ENCODE data around the gene TDRD9.
"Not testable (repeated sequence)": the region's sequence is repeated elsewhere in the genome, so short reads cannot be mapped to it uniquely, and the experiment has no call there.

Gene TDRD9

DNA sequence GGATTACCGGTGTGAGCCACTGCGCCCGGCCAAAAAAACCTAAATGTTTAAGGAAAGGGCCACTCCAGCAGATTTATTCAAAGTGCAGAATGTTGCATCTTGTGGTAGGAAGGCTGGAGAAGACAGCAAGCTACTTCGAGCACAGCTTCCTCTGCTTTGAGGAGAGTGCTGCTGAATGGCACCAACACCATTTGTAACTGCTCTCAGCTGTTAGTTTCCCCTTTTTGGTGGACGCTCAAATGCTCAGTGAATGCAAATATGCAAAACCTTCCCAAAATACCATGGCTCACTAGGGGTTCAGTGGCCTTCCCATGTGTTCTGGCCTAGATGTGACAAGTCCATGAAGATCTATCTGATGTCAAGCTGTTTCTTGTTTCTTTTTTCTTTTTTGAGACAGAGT is 2.9 kb upstream of the TDRD9 start:
- no peak for DNase-seq (ENCODE audit: low read depth)

- DNase-seq (ENCODE audit: low read depth) = no peak
These were observed 690 bp upstream of the TDRD9 start for GRCh38 chr14:103927566-103927965.

DNA sequence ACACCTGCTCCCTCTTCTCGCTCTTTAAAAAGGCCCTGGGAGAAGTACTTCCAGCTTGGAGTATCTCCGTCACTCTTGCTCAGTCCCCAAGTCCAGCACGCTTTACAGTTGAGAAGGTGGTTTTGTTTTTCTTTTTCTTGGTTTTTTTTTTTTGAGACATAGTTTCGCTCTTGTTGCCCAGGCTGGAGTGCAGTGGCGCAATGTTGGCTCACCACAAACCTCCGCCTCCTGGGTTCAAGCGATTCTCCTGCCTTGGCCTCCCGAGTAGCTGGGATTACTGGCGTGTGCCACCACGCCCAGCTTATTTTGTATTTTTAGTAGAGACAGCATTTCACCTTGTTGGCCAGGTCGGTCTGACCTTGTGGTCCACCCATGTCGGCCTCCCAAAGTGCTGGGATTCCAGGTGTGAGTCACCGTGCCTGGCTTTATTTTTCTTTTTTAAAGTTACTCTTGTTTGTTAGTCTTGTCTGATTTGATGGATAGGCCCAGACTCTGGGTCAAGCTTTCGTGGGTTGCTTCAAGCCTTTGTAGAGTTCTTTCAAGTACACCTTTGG is 1.9 kb downstream of the TDRD9 start:
- DNase-seq (ENCODE audit: low read depth) = no peak

GRCh38 chr14:103931422-103931821 is 3.2 kb downstream of the TDRD9 start:
- no peak for DNase-seq (ENCODE audit: low read depth)

DNA sequence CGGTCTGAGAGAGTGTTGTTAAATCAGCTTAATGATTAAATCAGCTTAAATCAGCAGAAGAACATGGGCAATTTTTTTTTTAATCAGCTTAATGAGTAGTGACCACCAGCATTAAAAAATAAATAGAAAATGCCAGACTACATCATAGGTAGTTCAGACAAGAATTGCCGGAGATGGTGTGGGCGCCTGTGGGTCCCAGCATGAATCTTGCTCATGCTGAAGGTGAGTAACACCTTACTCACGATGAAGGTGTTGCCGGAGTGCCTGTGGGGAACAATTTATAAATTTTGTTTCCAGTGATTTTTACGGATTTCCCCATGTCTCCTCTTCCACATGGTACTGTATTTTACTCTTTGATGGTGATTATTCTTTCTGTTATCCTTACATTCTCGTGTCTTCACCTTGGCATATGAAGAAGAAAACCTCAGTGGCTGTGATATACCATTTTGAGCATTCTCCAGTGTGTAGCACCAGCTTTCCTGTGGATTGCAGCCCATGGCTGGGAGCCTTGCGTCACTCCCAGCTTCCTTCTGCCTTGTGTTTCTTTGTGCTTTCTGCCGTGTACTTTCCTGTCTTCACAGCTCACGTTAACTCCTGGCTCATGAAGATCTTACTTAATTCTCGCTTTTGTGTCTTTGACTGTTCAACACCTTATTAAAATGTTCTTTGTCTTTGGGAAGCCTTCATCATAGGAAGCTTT is 4.7 kb downstream of the TDRD9 start:
- DNase-seq (ENCODE audit: low read depth) = no peak

DNA sequence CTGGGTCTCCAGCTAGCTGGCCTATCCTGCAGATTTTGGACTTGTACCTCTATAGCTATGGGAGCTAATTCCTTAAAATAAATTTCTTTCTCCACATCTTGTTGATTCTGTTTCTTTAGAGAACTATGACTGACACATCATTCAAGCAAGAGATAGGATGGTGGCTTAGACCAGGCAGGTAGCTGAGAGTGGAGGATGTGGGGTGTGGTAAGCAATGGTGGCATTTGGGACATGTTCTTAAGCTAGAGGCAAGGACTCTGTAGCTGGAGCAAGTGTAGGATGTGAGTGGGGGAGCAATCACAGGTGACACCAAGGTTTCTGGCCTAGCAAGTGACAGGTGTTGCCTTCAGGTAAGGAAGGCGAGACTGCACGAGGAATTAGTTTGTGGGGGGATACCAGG is 6.8 kb downstream of the TDRD9 start:
- DNase-seq (ENCODE audit: low read depth) = no peak

DNA sequence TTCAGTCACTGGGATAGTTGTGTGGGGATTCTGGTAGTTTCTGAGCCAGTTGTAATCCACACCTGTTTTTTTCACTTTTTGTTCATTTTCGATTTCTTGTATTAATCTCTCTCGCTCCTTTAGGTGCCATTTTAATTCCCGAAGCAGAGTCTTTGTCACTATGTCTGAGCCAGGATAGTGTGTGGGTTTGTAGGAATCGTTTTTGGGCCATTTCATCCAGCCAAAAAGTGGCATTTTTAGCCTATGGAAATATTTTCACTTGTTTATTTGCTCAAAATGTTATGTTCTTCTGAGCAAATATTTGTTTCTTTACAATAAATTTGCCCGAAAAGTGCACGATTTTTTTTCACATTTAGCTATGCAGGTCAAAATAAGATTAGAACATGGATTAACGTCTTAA is 13.2 kb downstream of the TDRD9 start:
- DNase-seq (ENCODE audit: low read depth) = no peak

GRCh38 chr14:103941973-103942736 is 13.9 kb downstream of the TDRD9 start, which contains the start of gene RD3L:
RD3L (minus strand) TSS chr14:103942529; CDS start chr14:103941695, 834 bp downstream.
- no peak for DNase-seq (ENCODE audit: low read depth)

- DNase-seq (ENCODE audit: low read depth) = no peak
These were observed 15.4 kb downstream of the TDRD9 start for GRCh38 chr14:103943673-103944072.

DNA sequence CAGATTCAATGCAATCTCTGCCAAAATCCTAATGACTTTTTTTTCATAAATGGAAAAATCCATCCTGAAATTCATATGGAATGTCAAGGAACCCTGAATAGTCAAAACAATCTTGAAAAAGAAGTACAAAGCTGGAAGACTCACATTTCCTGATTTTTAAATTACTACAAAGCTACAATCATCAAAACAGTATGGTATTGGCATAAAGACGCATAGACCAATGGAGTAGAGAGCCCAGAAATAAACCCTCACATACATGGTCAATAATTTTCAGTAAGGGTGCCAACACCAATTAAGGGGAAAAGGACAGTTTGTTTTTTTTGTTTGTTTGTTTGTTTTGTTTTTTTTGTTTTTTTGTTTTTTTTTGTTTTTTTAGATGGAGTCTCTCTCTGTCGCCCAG is 18.7 kb downstream of the TDRD9 start:
- no peak for DNase-seq (ENCODE audit: low read depth)

DNA sequence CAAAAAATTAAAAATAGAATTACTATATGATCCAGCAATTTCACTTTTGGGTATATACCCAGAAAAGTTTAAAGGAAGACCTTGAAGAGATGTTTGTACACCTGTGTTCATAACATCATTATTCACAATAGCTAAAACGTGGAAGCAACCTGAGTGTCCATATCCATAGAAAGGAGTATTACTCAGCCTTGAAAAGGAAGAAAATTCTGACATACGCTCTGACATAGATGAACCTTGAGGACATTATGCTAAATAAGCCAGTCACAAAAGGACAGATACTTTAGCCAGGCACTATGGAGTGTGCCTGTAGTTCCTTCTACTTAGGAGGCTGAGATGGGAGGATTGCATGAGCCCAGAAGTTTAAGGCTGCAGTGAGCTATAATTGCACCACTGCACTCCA is 20.2 kb downstream of the TDRD9 start:
- DNase-seq (ENCODE audit: low read depth) = no peak

DNA sequence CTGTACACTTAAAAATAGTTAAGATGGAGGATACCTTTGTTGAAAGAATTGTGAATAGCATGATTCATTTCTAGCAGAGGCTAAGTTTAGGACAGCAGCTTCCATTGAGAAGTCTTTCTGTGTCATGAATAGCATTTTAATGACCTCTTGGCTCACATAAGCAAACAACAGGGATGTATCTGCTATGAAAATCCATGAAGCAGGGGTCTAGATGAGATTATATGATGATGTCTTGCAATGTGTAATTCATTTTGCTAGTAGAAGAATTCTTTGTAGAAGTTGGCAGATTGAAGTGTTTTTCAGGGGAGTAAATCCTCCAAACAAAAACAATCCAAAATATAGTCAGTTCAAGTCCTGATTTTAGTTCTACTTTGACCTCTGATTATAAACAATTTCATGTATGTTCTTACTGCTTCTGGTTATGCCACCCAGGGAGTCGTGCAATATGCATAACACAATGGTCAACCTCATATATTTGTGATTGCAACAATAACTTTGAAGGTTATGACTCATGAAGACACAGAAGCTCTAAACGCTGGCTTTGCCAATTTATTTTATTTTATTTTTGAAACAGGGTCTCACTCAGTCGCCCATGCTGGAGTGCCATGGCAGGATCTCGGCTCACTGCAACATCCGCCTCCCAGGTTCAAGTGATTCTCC is 21.0 kb downstream of the TDRD9 start:
- no peak for DNase-seq (ENCODE audit: low read depth)

DNA sequence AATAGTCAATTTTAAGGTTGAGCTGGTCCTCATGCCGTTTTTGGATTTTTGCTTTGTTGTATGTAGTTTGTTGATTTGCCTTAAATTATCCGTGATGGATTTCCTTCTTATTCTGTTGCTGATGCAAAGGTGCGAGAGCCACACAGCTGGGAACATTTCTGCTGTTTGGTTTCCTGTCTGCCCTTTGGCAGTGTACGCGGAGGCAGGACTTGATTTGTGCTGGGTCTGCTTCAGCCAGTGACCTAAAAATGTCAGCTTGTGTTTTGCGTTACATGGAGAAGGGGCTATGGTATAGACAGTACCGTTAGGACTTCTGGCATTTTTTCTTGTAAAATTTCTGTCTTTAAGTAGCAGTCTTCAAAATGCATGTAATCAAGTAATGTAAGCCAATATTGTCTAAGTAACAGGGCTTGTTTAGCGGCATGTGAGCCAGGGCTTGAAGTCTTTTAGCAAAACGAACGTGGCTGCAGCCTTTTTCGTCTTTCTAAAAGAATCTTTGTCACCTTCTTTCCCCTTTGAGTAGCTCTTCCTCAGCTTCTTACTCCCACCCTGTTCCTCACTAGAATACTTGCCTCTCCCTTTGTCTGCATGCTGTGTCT is 32.3 kb downstream of the TDRD9 start:
- DNase-seq (ENCODE audit: low read depth) = no peak

DNA sequence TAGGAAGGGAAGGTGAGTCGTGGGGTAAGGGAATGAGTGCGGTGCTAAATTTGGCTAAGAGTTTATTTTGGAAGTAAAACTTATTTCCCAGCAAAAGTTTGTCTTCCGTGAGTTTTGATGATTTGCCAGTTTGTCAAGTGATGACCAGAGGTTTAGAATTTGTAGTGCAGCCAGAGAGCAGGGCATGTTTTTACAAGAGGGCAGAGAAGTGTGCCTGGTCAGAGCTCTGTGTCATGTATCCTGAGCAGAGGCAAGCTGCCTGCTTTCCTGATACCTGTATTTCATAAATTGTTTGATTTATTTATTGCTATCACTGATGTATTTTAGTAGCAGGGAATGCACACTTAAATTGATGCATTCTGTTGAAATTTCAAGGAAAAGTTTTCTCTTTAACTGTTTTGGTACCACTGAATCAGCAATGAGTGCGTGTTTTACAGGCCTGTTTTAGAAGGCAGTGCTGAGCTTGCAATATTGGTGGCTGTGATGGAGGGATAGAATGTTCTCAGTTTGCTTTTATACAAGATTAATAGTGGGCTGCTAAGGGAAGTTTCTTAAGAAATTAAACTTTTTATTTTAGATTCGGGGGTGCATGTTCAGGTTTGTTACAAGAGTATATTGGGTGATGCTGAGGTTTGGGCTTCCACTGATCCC is 33.8 kb downstream of the TDRD9 start:
- no peak for DNase-seq (ENCODE audit: low read depth)

DNA sequence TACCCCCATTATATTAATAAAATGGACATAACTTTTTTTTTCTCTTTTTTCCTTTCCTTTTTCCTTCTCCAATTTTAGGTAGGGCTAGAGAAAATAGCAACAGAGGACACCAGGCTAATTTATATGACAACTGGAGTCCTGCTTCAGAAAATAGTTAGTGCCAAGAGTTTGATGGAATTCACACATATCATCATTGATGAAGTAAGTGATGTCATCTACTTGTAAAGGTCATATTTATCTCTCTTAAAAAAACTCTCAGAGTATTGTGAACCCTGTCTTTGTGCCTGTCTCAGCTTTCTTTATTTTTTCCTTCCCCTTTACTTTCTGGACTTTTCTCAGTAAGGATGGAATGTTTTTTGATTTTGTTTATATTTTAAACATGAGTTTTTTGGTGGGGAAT is 38.4 kb downstream of the TDRD9 start:
- no peak for DNase-seq (ENCODE audit: low read depth)

DNA sequence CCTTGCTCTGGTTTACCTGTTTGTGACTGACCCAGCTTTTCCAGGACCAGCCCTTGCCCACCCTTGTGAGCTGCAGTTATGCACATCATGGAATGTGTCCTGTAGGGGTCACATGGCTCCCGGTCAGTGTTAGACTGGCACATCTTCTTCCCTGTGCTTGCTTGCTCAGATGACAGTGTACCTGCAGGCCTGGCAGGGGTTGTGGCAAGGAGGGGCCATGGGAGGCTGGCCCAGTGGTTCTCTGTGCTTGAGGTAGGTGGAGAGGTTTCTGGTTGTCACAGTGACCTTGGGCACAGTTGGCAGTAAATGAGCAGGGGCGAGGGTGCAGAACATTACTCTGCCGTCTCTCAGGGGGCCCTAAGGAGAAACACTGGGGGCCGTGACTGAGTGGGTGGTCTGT is 41.7 kb downstream of the TDRD9 start:
- DNase-seq (ENCODE audit: low read depth) = no peak

DNA sequence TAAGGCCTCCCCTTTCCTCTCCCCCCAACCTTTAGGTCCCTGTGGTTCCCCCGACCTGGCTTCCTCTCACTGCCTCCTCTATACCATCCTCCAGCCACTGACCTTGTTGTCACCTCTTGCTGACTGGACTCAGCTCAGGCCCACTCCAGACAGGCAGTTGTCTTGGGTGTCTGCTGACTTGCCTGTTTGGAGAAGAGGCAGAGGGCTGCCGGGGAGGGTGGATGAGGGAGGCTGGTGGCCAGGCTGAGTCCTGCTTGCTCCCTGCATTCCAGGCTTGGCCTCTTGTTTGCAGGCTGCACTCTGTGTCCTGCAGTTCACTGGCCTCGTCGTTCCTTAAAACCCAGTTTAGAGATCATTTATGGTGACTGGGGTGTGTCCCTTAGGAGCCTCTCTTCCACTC is 45.1 kb downstream of the TDRD9 start:
- no peak for DNase-seq (ENCODE audit: low read depth)

GRCh38 chr14:103974575-103974974 is 46.3 kb downstream of the TDRD9 start:
- DNase-seq (ENCODE audit: low read depth) = no peak

DNA sequence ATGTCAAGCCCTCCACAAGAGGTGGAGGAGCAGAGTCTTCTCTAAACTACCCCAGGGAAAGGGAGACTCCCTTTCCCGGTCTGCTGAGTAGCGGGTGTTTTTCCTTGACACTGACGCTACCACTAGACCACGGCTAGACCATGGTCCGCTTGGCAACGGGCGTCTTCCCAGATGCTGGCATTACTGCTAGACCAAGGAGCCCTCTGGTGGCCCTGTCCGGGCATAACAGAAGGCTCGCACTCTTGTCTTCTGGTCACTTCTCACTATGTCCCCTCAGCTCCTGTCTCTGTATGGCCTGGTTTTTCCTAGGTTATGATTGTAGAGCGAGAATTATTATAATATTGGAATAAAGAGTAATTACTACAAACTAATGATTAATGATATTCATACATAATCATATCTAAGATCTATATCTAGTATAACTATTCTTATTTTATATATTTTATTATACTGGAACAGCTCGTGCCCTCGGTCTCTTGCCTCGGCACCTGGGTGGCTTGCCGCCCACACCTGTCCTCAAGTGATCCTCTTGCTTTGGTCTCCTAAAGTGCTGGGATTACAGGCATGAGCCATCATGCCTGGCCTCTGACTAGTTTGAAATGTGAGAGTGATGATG is 52.5 kb downstream of the TDRD9 start:
- not testable (repeated sequence) for DNase-seq (ENCODE audit: low read depth)

- no peak for DNase-seq (ENCODE audit: low read depth)
These were observed 55.9 kb downstream of the TDRD9 start for GRCh38 chr14:103984196-103984595.

- no peak for DNase-seq (ENCODE audit: low read depth)
These were observed 60.8 kb downstream of the TDRD9 start for GRCh38 chr14:103989034-103989433.
